NCI-H1092 treated with DMSO at 0.1 percent for 48 hours (cell line): Measurements from ENCODE around the gene NANOG.
A peak's percentile ranks its signal among the peaks of the same experiment; 100 is the strongest.
"Not testable (repeated sequence)": the region's sequence is repeated elsewhere in the genome, so short reads cannot be mapped to it uniquely, and the experiment has no call there.

Source experiments
- DNase-seq: peaks from one replicate; lab custom pipeline; 2025; lab: John Stamatoyannopoulos, UW

Gene NANOG

DNA sequence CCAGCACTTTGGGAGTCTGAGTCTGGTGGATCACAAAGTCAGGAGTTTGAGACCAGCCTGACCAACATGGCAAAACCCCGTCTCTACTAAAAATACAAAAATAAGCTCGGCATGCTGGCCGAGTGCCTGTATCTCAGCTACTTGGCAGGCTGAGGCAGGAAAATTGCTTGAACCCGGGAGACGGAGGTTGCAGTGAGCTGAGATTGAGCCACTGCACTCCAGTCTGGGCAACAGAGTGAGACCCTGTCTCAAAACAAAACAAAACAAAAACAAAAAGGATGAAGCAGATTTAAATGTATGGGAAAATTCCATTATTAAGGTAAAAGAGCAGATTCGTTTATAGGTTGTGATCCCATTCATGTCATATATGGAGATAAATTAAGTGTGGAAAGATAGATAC is 17.1 kb downstream of the NANOG start:
- not testable (repeated sequence) for DNase-seq

DNA sequence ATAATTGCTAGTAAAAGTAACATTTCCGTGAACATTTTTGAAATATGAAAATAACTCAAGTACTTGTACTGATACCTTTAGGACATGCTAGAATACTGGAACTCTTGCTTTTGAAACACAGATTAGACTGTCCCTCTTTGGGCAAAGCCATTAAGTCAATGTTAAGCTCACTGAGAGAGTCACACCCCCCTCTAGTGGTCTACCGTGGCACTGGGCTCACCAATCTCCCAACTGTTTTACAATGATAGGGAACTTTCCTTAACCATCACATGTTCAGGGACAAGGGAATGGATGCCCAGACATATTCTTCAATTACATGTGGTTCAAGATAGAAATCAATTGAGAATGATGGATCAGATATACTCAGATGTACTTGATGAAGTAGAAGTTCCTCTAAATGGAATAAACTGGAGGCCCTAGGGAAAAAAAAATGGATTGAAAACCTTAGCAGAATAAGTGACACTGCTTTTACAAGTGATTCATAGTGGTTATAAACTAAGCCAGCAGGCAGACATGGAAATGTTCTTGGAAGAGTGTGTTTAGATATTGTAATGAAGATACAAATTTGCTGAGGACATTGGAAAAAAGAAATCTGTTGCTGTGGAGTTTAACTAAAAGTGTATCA is 17.8 kb downstream of the NANOG start:
- DNase-seq, result peak; percentile 41

DNA sequence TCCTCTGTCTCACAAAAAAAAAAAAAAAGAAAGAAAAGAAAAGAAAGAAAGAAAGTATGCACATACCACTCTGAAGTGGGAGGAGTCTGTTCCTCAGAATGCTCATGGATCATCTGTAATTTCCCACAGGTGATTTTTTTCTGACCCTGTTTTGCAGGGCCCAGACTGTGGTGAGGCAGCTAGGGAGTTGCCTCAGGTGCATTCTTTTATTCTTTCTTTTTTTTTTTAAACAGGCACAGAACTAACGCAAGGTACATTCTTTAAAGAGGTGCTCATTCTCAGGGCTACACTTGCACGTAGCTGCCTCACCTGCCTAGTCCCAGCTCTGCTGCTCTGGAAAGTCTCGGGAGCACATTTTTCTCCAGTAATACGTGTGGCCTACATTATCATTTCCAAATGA is 36.6 kb downstream of the NANOG start:
- not testable (repeated sequence) for DNase-seq

DNA sequence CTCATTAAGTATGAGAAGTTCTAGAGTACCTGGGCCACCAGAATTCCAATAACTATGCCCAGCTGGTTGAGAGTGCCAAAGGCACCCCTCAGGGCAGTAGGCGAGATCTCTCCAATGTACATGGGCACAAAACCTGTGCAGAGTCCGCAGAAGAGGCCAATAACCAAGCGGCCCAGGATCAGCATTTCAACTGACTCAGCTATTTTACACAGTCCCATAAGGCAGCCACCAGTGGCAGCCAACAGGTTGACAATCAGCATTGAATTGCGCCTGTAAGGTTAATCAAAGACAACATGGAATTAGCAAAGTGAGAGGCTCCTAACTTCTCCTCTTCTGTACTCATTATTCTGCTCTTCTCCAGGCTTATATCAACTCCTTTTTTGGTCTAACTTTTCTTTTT is 40.5 kb downstream of the NANOG start:
- DNase-seq, result not testable (repeated sequence)

GRCh38 chr12:7832059-7832696 is 43.0 kb downstream of the NANOG start:
- DNase-seq, result peak; percentile 0

GRCh38 chr12:7833201-7833600 is 44.0 kb downstream of the NANOG start:
- DNase-seq, result not testable (repeated sequence)

DNA sequence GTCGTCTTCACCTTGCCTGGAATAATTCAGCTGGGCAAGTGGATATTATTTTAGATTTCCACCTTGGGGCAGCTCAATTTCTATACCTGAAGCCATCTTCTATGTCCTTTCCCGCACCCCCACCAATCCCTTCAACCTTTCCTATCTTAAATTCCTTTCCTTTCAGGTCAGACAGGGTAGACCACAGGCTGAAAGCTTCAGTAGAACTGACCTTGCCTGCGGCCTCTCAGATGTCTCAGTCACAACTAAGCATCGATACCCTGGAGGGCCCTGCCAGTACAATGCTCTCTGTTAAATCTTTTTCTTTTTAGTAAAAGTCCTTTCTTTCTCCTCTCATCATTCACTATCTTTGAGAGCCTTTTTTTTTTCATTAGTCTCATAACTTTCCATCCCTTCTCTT is 44.6 kb downstream of the NANOG start:
- no peak for DNase-seq

DNA sequence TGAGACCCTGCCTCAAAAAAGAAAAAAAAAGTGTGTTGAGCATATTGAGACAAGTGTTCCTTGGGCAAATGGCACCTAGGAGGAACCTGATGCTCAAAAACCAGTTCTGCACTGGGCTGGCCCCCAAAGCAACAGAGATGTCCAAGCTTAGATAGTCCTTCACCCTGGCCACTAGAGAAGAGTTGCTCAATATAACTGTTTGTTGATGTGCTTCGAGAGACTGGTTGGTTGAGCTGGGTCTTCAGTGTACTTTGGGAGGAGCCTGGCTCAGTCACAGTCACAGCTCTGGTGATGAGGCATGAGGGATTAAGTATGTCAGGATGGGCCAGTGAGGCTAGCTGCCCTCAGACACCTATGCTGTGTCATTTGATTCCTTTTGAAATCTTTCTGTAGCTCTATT is 45.5 kb downstream of the NANOG start:
- no peak for DNase-seq

GRCh38 chr12:7835116-7835515 is 45.9 kb downstream of the NANOG start:
- no peak for DNase-seq

GRCh38 chr12:7835766-7836165 is 46.6 kb downstream of the NANOG start:
- no peak for DNase-seq

GRCh38 chr12:7837366-7837765 is 48.2 kb downstream of the NANOG start:
- DNase-seq, result no peak

- DNase-seq, result peak; percentile 20
Observed at GRCh38 chr12:7839226-7839625, 50.0 kb downstream of the NANOG start.

- not testable (repeated sequence) for DNase-seq
Observed at GRCh38 chr12:7839848-7840247, 50.6 kb downstream of the NANOG start.

GRCh38 chr12:7842444-7842843 is 53.2 kb downstream of the NANOG start:
- not testable (repeated sequence) for DNase-seq

- DNase-seq, result not testable (repeated sequence)
Observed at GRCh38 chr12:7843149-7843548, 53.9 kb downstream of the NANOG start.

DNA sequence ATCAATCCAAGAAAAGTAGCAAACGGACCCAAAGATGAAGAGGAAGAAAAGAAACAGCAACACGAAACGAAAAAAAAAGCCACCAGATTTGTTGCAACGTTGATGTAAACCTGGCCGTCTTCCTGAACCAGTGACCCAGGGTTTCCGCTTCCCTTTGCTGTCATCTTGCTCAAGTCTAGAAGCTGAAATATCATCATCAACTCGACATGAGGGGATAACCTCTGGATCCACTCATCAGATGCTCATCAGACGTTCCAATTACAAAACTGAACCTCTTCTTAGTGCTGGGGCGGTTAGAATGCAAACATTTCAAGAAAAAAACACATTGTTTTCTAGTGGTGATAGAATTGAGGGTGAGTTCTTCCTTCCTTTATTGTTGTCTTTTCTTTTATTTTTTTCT is 54.4 kb downstream of the NANOG start:
- not testable (repeated sequence) for DNase-seq

DNA sequence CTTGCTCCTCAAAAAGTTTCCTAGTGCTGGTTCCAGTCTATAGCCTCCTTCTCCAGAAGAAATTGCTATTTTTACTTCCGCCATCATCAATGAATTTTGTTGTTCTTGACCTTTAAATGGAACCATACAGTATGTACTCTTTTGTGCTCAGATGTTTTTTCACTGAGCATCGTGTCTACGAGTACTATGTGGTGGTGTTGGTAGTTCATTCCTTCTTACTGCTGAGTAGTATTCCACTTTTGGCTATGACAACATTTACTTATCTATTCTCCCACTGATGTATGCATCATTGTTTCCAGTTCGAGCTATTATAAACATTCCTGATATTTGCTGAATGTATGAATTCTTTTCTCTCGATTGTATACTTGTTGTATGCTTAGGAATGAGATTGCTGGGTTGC is 54.9 kb downstream of the NANOG start:
- DNase-seq, result no peak

DNA sequence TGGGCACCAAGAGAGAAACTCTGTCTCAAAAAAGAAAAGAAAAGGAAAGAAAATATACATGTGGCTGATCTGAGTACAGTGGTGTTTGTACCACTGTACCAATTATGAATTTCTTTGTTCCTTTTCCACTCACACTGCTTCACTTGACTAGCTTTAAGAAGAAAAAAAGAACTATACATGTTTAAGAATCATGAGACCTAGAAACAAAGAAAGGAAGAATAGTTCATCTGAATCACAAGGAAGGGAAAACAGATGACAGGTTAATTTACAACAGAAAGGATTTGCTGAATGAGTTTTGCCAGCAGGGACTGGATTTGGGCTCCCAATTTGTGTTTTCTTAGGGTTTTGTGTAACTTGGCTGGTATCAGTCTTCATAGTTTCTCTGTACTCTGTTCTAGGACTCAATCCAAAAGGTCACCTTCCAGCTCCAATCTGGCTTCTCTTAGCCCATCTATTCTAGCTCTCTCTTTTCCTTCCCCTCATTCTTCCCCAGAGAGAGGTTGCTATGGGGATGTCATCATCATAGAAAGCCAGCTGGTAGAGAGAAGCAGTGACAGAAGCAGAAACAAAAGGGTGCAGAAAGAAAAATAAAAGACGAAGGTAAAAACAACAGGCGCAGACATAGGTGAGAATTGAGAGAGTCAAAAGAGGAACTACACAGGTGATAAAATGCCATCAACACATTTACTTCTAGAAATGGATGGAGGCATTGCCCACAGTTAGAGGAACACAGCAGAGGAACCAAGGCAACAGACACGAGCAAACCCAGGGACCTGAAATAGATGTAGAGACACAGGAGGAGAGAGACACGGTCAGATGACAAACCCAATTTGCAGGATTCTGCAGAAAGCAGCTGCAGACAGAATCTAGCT is 58.3 kb downstream of the NANOG start:
- DNase-seq, result not testable (repeated sequence)

DNA sequence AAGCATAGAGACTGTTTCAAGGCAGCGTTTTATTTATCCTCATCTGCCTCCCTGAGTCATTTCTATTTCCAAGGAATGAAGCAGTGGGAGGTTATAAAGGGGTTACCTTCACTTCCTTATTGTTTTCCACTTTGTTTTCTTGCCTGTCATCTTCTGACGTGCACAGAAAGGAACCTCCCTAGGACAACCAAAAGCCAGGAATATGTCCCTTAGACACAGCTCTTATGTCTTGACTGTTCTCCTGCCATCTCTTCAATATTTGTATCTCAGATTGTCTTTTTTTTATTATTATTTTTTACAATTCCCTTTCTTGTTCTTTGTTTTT is 58.9 kb downstream of the NANOG start:
- not testable (repeated sequence) for DNase-seq
